ENCODE results near the gene PIK3R3. TPM values are rescaled to one million over a fixed set of nuclear protein-coding genes. Genes with fewer than 3 reads are reported as not detected.

Gene PIK3R3
- polyA plus RNA-seq, 1 donor (not counting 4 experiments of a cell fraction or from before 2014, with no cell fraction given): 11.9 TPM

GRCh38 chr1:45994423-45994822 is 138.0 kb downstream of the PIK3R3 start:
- no peak for DNase-seq (ENCODE audit: low read depth, low spot score)
- Histone ChIP-seq H2AFZ (ENCODE audit: control insufficient read depth, low read length) (no peak overlapping the region), H3K36me3 (ENCODE audit: control insufficient read depth in 2 of 2, extremely low read depth in 1 of 2, insufficient read depth in 2 of 2, low read length in 2 of 2) (no peaks in the 10 kb centered on the region), H3K9me1 (ENCODE audit: control insufficient read depth, extremely low read depth, insufficient read depth, low read length) (no peaks in the 10 kb centered on the region), H3K4me1 (ENCODE audit: control insufficient read depth, extremely low read depth, insufficient read depth, low read length) (no peaks in the 10 kb centered on the region), H3K79me2 (ENCODE audit: control insufficient read depth, insufficient read depth, low read length) (no peaks in the 10 kb centered on the region), H3K4me3 (ENCODE audit: control insufficient read depth in 2 of 3, extremely low read depth in 1 of 3, insufficient read depth in 2 of 3, low read depth in 1 of 3, low read length in 3 of 3) (no peak overlapping the region), H4K20me1 (ENCODE audit: control insufficient read depth, extremely low read depth, insufficient read depth, low read length) (no peaks in the 10 kb centered on the region), H3K9me3 (ENCODE audit: control insufficient read depth, low read depth, low read length) (no peaks in the 10 kb centered on the region), H3K27ac (ENCODE audit: control insufficient read depth, insufficient read depth, low read length) (no peak overlapping the region), H3K9ac (ENCODE audit: control insufficient read depth, extremely low read depth, insufficient read depth, low read length) (no peak overlapping the region), H3K27me3 (ENCODE audit: control insufficient read depth, extremely low read depth, insufficient read depth, low read length) (no peaks in the 10 kb centered on the region), H3K4me2 (ENCODE audit: control insufficient read depth, extremely low read depth, insufficient read depth, low read depth, low read length) (no peak overlapping the region)
- FAIRE-seq: no peak
- dilution Hi-C loops (cut with MboI; ENCODE audit: extremely low pct_ligation_motif_present, low sequenced_read_pairs): no loop called here
- TF ChIP-seq CTCF (optimal IDR thresholded peaks at IDR 0.05 in 1 of 3, IDR thresholded peaks at IDR 0.05 in 1 of 3, conservative IDR thresholded peaks at IDR 0.05 in 1 of 3; ENCODE audit: extremely low read depth in 1 of 3, insufficient read depth in 2 of 3, low read length in 3 of 3): no peak
- TF ChIP-seq EZH2 (IDR thresholded peaks at IDR 0.05; ENCODE audit: low read length): no peak

Small RNA genes lying within 50 kb of the gene (small RNA-seq; reads per million reads assigned to genes)
- gene AL358075.3 (ENCODE audit: insufficient read length in 3 of 3, low read depth in 3 of 3, low replicate concordance in 1 of 3) (0 reads per million in 3 experiments), gene AL672043.1 (ENCODE audit: insufficient read length in 3 of 3, low read depth in 3 of 3, low replicate concordance in 1 of 3) (0 reads per million in 3 experiments)

Other genes starting within 250 kb of the PIK3R3 start
- 312 to 376 TPM (median 362 TPM) in 3 replicates for gene TSPAN1, start 42.5 kb upstream of the PIK3R3 start, polyA plus RNA-seq
- not detected in 3 replicates for gene P3R3URF, start 43.9 kb upstream of the PIK3R3 start, polyA plus RNA-seq
- 49.6 to 64.6 TPM (median 60.9 TPM) in 3 replicates for gene POMGNT1, start 65.8 kb upstream of the PIK3R3 start, polyA plus RNA-seq
- gene LURAP1, start 70.7 kb upstream of the PIK3R3 start, polyA plus RNA-seq: 3.5 to 4.5 TPM (median 4.1 TPM) in 3 replicates
- 0.42 to 5.1 TPM (median 3.8 TPM) in 3 replicates for gene RAD54L, start 115.1 kb upstream of the PIK3R3 start, polyA plus RNA-seq
- gene LRRC41, start 171.0 kb upstream of the PIK3R3 start, polyA plus RNA-seq: 51.2 to 77.6 TPM (median 70.8 TPM) in 3 replicates
- 650 to 970 TPM (median 720 TPM) in 3 replicates for gene UQCRH, start 171.1 kb upstream of the PIK3R3 start, polyA plus RNA-seq
- gene NSUN4, start 208.2 kb upstream of the PIK3R3 start, polyA plus RNA-seq: 26.3 to 28.2 TPM (median 26.6 TPM) in 3 replicates

All from keratinocyte (primary cell).